Sigmoid colon (tissue), 3 donors: ENCODE measurements around the gene PCDHB8.
"Not testable (repeated sequence)": the region's sequence is repeated elsewhere in the genome, so short reads cannot be mapped to it uniquely, and the experiment has no call there.

Source experiments
- CTCF ChIP-seq, 4 experiments: fragments of 450-650 bp in 3 of 4; fragments of 200-600 bp in 1 of 4; IDR thresholded peaks; one replicate each; pipeline ENCODE4 v1.5.1; 2016 to 2019; ENCODE audit warnings: antibody characterized with exemption in 4 of 4, mild to moderate bottlenecking in 3 of 4, moderate library complexity in 2 of 4
- POLR2A ChIP-seq, 2 donors: fragments of 450-650 bp; IDR thresholded peaks; one replicate each; pipeline ENCODE4 v1.6.1; 2016; ENCODE audit warnings: antibody characterized with exemption in 2 of 2, mild to moderate bottlenecking in 2 of 2, moderate library complexity in 2 of 2

DNA sequence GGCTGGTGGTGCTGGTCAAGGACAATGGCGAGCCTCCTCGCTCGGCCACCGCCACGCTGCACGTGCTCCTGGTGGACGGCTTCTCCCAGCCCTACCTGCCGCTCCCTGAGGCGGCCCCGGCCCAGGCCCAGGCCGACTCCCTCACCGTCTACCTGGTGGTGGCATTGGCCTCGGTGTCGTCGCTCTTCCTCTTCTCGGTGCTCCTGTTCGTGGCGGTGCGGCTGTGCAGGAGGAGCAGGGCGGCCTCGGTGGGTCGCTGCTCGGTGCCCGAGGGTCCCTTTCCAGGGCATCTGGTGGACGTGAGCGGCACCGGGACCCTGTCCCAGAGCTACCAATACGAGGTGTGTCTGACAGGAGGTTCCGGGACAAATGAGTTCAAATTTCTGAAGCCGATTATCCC, 47.8 kb downstream of the PCDHB8 start:
- not testable (repeated sequence) for TF ChIP-seq CTCF, POLR2A (IDR thresholded peaks at IDR 0.05)
